K562 (cell line): ENCODE data around the gene SYMPK. TPM values are rescaled to one million over a fixed set of nuclear protein-coding genes. Genes with fewer than 3 reads are reported as not detected.

ENCODE experiments used
- ARID1B ChIP-seq: fragments of 450-650 bp; IDR thresholded peaks from 2 replicates; pipeline ENCODE4 v1.6.1; 2016; ENCODE audit warnings: antibody characterized with exemption, mild to moderate bottlenecking, inconsistent platforms
- C11orf30 ChIP-seq: fragments of 450-650 bp; IDR thresholded peaks from 2 replicates; pipeline ENCODE4 v1.6.1; 2016; ENCODE audit warnings: low read depth, mild to moderate bottlenecking
- DEAF1 ChIP-seq: fragments of 450-650 bp; formaldehyde crosslinking; IDR thresholded peaks from 2 replicates; pipeline ENCODE4 v1.4.0; 2020; ENCODE audit warnings: mild to moderate bottlenecking, moderate library complexity
- RAD51 ChIP-seq: fragments of 450-650 bp; IDR thresholded peaks from 2 replicates; pipeline ENCODE4 v1.7.1; 2016; ENCODE audit warnings: low read depth, mild to moderate bottlenecking, borderline replicate concordance
- STAG1 ChIP-seq: sonication (generic); formaldehyde crosslinking; IDR thresholded peaks from 2 replicates; pipeline ENCODE4 v1.5.0; 2020; ENCODE audit warnings: missing genetic modification reagents, borderline replicate concordance
- ZFPM2 ChIP-seq: fragments of 250-450 bp; sonication (Bioruptor Pico); IDR thresholded peaks from 2 replicates; pipeline ENCODE4 v1.5.1; 2022; ENCODE audit warnings: mild to moderate bottlenecking
- ZHX1 ChIP-seq: fragments of 150-350 bp; conservative IDR thresholded peaks from 2 replicates; pipeline ENCODE4 v1.6.1; 2014; ENCODE audit warnings: low read length
- ZNF232 ChIP-seq: sonication (generic); formaldehyde crosslinking; IDR thresholded peaks from 2 replicates; pipeline ENCODE4 v1.8.0; 2022; ENCODE audit warnings: mild to moderate bottlenecking, missing genetic modification reagents
- ZNF764 ChIP-seq: fragments of 250-450 bp; sonication (Bioruptor Pico); IDR thresholded peaks from 2 replicates; pipeline ENCODE4 v1.4.0; 2020; ENCODE audit warnings: low read depth, mild to moderate bottlenecking, moderate library complexity
- polyA plus RNA-seq, 8 experiments: library from polyadenylated mRNA; depleted of rRNA in 4 of 8; stranded (reverse) in 5 of 8; unstranded in 3 of 8; fragments of >200 nt; fragmentation: Nextera tagmentation in 2 of 8; fragmentation: Illumina TruSeq in 1 of 8; extraction: Ambion mirVana in 2 of 8; extraction: Trizol in 1 of 8; gene quantifications; 2 replicates each; pipeline versions ENCODE4 v1.2.1 to v1.2.3, GENCODE V29; 2011 to 2014; ENCODE audit warnings: inconsistent platforms in 1 of 8, missing spikeins in 1 of 8
- total RNA-seq, 7 experiments: library from RNA; depleted of rRNA in 6 of 7; stranded (reverse); fragments of >200 nt in 6 of 7; fragmentation: Illumina TruSeq in 2 of 7; extraction: Trizol in 2 of 7; gene quantifications; 2 replicates each; pipeline versions ENCODE4 v1.2.1 to v1.2.3, GENCODE V29; 2011 to 2021; ENCODE audit warnings: low replicate concordance in 1 of 7
- TF ChIP-seq, protein P1 (sequence below): fragments of 250-450 bp; sonication (Bioruptor Pico); IDR thresholded peaks from 2 replicates; pipeline ENCODE4 v1.4.0; 2020
- TF ChIP-seq, protein P2 (sequence below): sonication (generic); formaldehyde crosslinking; IDR thresholded peaks from 2 replicates; pipeline ENCODE4 v1.8.1; 2023; ENCODE audit warnings: mild to moderate bottlenecking, missing genetic modification reagents
- TF ChIP-seq, protein P3 (sequence below): fragments of 250-450 bp; sonication (Bioruptor Pico); IDR thresholded peaks from 2 replicates; pipeline ENCODE4 v1.5.1; 2021; ENCODE audit warnings: mild to moderate bottlenecking

Gene SYMPK
- total and polyA plus RNA-seq, 9 of the 15 experiments (the other 6 are each of a cell fraction or from before 2014, with no cell fraction given), result 0.73 to 95.5 (median 58.4) TPM

GRCh38 chr19:45863840-45864628 lies 1.1 kb upstream of the SYMPK start, which contains the start of gene FOXA3 (continued):
- TF ChIP-seq, protein P1, sequence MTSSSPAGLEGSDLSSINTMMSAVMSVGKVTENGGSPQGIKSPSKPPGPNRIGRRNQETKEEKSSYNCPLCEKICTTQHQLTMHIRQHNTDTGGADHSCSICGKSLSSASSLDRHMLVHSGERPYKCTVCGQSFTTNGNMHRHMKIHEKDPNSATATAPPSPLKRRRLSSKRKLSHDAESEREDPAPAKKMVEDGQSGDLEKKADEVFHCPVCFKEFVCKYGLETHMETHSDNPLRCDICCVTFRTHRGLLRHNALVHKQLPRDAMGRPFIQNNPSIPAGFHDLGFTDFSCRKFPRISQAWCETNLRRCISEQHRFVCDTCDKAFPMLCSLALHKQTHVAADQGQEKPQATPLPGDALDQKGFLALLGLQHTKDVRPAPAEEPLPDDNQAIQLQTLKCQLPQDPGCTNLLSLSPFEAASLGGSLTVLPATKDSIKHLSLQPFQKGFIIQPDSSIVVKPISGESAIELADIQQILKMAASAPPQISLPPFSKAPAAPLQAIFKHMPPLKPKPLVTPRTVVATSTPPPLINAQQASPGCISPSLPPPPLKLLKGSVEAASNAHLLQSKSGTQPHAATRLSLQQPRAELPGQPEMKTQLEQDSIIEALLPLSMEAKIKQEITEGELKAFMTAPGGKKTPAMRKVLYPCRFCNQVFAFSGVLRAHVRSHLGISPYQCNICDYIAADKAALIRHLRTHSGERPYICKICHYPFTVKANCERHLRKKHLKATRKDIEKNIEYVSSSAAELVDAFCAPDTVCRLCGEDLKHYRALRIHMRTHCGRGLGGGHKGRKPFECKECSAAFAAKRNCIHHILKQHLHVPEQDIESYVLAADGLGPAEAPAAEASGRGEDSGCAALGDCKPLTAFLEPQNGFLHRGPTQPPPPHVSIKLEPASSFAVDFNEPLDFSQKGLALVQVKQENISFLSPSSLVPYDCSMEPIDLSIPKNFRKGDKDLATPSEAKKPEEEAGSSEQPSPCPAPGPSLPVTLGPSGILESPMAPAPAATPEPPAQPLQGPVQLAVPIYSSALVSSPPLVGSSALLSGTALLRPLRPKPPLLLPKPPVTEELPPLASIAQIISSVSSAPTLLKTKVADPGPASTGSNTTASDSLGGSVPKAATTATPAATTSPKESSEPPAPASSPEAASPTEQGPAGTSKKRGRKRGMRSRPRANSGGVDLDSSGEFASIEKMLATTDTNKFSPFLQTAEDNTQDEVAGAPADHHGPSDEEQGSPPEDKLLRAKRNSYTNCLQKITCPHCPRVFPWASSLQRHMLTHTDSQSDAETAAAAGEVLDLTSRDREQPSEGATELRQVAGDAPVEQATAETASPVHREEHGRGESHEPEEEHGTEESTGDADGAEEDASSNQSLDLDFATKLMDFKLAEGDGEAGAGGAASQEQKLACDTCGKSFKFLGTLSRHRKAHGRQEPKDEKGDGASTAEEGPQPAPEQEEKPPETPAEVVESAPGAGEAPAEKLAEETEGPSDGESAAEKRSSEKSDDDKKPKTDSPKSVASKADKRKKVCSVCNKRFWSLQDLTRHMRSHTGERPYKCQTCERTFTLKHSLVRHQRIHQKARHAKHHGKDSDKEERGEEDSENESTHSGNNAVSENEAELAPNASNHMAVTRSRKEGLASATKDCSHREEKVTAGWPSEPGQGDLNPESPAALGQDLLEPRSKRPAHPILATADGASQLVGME (CRISPR knock-in tag), result no peak
- TF ChIP-seq C11orf30, result no peak
- TF ChIP-seq ZHX1, result no peak
- TF ChIP-seq ZFPM2 (CRISPR knock-in tag), result no peak
- TF ChIP-seq RAD51, result no peak
- TF ChIP-seq, protein P2, sequence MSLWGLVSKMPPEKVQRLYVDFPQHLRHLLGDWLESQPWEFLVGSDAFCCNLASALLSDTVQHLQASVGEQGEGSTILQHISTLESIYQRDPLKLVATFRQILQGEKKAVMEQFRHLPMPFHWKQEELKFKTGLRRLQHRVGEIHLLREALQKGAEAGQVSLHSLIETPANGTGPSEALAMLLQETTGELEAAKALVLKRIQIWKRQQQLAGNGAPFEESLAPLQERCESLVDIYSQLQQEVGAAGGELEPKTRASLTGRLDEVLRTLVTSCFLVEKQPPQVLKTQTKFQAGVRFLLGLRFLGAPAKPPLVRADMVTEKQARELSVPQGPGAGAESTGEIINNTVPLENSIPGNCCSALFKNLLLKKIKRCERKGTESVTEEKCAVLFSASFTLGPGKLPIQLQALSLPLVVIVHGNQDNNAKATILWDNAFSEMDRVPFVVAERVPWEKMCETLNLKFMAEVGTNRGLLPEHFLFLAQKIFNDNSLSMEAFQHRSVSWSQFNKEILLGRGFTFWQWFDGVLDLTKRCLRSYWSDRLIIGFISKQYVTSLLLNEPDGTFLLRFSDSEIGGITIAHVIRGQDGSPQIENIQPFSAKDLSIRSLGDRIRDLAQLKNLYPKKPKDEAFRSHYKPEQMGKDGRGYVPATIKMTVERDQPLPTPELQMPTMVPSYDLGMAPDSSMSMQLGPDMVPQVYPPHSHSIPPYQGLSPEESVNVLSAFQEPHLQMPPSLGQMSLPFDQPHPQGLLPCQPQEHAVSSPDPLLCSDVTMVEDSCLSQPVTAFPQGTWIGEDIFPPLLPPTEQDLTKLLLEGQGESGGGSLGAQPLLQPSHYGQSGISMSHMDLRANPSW (CRISPR knock-in tag), result no peak
- TF ChIP-seq ZNF232 (CRISPR knock-in tag), result no peak
- TF ChIP-seq, protein P3, sequence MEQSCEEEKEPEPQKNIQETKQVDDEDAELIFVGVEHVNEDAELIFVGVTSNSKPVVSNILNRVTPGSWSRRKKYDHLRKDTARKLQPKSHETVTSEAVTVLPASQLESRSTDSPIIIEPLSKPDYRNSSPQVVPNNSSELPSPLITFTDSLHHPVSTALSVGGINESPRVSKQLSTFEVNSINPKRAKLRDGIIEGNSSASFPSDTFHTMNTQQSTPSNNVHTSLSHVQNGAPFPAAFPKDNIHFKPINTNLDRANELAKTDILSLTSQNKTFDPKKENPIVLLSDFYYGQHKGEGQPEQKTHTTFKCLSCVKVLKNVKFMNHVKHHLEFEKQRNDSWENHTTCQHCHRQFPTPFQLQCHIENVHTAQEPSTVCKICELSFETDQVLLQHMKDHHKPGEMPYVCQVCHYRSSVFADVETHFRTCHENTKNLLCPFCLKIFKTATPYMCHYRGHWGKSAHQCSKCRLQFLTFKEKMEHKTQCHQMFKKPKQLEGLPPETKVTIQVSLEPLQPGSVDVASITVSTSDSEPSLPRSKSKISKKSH, result no peak
- no peak for TF ChIP-seq ZNF764 (CRISPR knock-in tag)
- TF ChIP-seq STAG1, result no peak; the same call in 1 of the 2 replicates
- peak; percentile 77 for TF ChIP-seq DEAF1
- peak; percentile 55; the same call in 1 of the 2 replicates for TF ChIP-seq ARID1B
